ENCODE data around the gene NUMBL. TPM values are rescaled to one million over a fixed set of nuclear protein-coding genes. Genes with fewer than 3 reads are reported as not detected.
A peak's percentile ranks its signal among the peaks of the same experiment; 100 is the strongest.

NUMBL gene
- total and polyA plus RNA-seq, 2 of the 13 experiments (the other 11 are each of a cell fraction or from before 2014, with no cell fraction given) = 0.49 to 2.3 TPM

GRCh38 chr19:40716482-40717324 lies 26.3 kb upstream of the NUMBL start, which contains the start of the genes COQ8B and ITPKC (continued):
- TF ChIP-seq, protein P1, sequence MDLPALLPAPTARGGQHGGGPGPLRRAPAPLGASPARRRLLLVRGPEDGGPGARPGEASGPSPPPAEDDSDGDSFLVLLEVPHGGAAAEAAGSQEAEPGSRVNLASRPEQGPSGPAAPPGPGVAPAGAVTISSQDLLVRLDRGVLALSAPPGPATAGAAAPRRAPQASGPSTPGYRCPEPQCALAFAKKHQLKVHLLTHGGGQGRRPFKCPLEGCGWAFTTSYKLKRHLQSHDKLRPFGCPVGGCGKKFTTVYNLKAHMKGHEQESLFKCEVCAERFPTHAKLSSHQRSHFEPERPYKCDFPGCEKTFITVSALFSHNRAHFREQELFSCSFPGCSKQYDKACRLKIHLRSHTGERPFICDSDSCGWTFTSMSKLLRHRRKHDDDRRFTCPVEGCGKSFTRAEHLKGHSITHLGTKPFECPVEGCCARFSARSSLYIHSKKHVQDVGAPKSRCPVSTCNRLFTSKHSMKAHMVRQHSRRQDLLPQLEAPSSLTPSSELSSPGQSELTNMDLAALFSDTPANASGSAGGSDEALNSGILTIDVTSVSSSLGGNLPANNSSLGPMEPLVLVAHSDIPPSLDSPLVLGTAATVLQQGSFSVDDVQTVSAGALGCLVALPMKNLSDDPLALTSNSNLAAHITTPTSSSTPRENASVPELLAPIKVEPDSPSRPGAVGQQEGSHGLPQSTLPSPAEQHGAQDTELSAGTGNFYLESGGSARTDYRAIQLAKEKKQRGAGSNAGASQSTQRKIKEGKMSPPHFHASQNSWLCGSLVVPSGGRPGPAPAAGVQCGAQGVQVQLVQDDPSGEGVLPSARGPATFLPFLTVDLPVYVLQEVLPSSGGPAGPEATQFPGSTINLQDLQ (CRISPR knock-in tag; IDR thresholded peaks at IDR 0.05) = no peak
- TF ChIP-seq ZBTB8A (CRISPR knock-in tag; IDR thresholded peaks at IDR 0.05; ENCODE audit: borderline replicate concordance, low read depth) (no peak), FOXC1 (CRISPR knock-in tag; IDR thresholded peaks at IDR 0.05; ENCODE audit: borderline replicate concordance) (no peak), KLF12 (CRISPR knock-in tag; IDR thresholded peaks at IDR 0.05; ENCODE audit: borderline replicate concordance) (peak; percentile 52; the same call in 1 of the 2 replicates), ZNF607 (CRISPR knock-in tag; IDR thresholded peaks at IDR 0.05; ENCODE audit: borderline replicate concordance) (peak; percentile 81), TAF1 (CRISPR knock-in tag; IDR thresholded peaks at IDR 0.05) (peak; percentile 40; the same call in 1 of the 2 replicates), SP5 (CRISPR knock-in tag; IDR thresholded peaks at IDR 0.05; ENCODE audit: borderline replicate concordance, low read depth) (peak; percentile 87), JUNB (CRISPR knock-in tag; IDR thresholded peaks at IDR 0.05; ENCODE audit: borderline replicate concordance) (no peak), ARNT (IDR thresholded peaks at IDR 0.05) (no peak), TAF15 (IDR thresholded peaks at IDR 0.05; ENCODE audit: low read depth, low read length, poor library complexity, severe bottlenecking) (peak; percentile 77), ZNF720 (CRISPR knock-in tag; IDR thresholded peaks at IDR 0.05) (no peak), TOPORS (CRISPR knock-in tag; IDR thresholded peaks at IDR 0.05) (no peak), CEBPB (IDR thresholded peaks at IDR 0.05; ENCODE audit: borderline replicate concordance, low read depth, low read length) (no peak), ZNF225 (CRISPR knock-in tag; IDR thresholded peaks at IDR 0.05) (no peak), HOXA7 (CRISPR knock-in tag; IDR thresholded peaks at IDR 0.05) (no peak), SNRNP70 (IDR thresholded peaks at IDR 0.05; ENCODE audit: low read depth, low read length) (no peak), ZNF598 (CRISPR knock-in tag; IDR thresholded peaks at IDR 0.05; ENCODE audit: borderline replicate concordance) (no peak), U2AF1 (optimal IDR thresholded peaks at IDR 0.05; ENCODE audit: low read depth, low read length) (no peak), ELF1 (CRISPR knock-in tag; IDR thresholded peaks at IDR 0.05) (0 out of 2 replicates have a peak, but pooled peaks have one; percentile 53), RBM22 (optimal IDR thresholded peaks at IDR 0.05; ENCODE audit: low read length) (no peak), ATF7-NPFF (CRISPR knock-in tag; IDR thresholded peaks at IDR 0.05; ENCODE audit: low read depth) (no peak; the same call in 1 of the 2 replicates)
- TF ChIP-seq, protein P2, sequence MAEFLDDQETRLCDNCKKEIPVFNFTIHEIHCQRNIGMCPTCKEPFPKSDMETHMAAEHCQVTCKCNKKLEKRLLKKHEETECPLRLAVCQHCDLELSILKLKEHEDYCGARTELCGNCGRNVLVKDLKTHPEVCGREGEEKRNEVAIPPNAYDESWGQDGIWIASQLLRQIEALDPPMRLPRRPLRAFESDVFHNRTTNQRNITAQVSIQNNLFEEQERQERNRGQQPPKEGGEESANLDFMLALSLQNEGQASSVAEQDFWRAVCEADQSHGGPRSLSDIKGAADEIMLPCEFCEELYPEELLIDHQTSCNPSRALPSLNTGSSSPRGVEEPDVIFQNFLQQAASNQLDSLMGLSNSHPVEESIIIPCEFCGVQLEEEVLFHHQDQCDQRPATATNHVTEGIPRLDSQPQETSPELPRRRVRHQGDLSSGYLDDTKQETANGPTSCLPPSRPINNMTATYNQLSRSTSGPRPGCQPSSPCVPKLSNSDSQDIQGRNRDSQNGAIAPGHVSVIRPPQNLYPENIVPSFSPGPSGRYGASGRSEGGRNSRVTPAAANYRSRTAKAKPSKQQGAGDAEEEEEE (CRISPR knock-in tag; IDR thresholded peaks at IDR 0.05; ENCODE audit: borderline replicate concordance) = no peak
- TF ChIP-seq, protein P3, sequence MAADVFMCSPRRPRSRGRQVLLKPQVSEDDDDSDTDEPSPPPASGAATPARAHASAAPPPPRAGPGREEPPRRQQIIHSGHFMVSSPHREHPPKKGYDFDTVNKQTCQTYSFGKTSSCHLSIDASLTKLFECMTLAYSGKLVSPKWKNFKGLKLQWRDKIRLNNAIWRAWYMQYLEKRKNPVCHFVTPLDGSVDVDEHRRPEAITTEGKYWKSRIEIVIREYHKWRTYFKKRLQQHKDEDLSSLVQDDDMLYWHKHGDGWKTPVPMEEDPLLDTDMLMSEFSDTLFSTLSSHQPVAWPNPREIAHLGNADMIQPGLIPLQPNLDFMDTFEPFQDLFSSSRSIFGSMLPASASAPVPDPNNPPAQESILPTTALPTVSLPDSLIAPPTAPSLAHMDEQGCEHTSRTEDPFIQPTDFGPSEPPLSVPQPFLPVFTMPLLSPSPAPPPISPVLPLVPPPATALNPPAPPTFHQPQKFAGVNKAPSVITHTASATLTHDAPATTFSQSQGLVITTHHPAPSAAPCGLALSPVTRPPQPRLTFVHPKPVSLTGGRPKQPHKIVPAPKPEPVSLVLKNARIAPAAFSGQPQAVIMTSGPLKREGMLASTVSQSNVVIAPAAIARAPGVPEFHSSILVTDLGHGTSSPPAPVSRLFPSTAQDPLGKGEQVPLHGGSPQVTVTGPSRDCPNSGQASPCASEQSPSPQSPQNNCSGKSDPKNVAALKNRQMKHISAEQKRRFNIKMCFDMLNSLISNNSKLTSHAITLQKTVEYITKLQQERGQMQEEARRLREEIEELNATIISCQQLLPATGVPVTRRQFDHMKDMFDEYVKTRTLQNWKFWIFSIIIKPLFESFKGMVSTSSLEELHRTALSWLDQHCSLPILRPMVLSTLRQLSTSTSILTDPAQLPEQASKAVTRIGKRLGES (CRISPR knock-in tag; IDR thresholded peaks at IDR 0.05; ENCODE audit: borderline replicate concordance) = no peak

Measured in HepG2 (cell line).